ENCODE data around the gene REXO1. TPM values are rescaled to one million over a fixed set of nuclear protein-coding genes. Genes with fewer than 3 reads are reported as not detected.

The REXO1 gene
- total and polyA plus RNA-seq, 2 of the 13 experiments (the other 11 are each of a cell fraction or from before 2014, with no cell fraction given): 5.0 to 11.2 TPM

- WGBS (ENCODE audit: low lambda C conversion rate): 50% methylated on average over 5 of the region's 8 CpGs
- DNase-seq (ENCODE audit: low spot score) (no peak), FAIRE-seq (no peak), ATAC-seq (no peak)
- no peak overlapping the region for H3K4me2 ChIP-seq (ENCODE audit: low read depth, low read length)
- CTCF ChIA-PET (ENCODE audit: low intra/inter-chr PET ratio, low total read pairs): no interaction called here
- no peaks in the 10 kb centered on the region for H3K79me2 ChIP-seq (ENCODE audit: insufficient read depth, low read length)
- no TSS peak for BruUV-seq (replicated peaks)
- H3K9ac ChIP-seq (ENCODE audit: insufficient read depth, low read depth, low read length): no peak overlapping the region
- in situ Hi-C loops (cut with HindIII; ENCODE audit: extremely low pct_ligation_motif_present, low pct_unique_long_range_greater_than_20kb): no loop called here
- H3K27ac ChIP-seq (ENCODE audit: extremely low read length, insufficient read depth, low read length): no peak overlapping the region
- intact Hi-C loops (cut with micrococcal nuclease; ENCODE audit: unreplicated experiment): no loop called here
- H3K36me3 ChIP-seq (replicated peaks in 1 of 2; ENCODE audit: control insufficient read depth in 1 of 2, insufficient read depth in 2 of 2, low read length in 2 of 2): no peaks in the 10 kb centered on the region
- no peaks in the 10 kb centered on the region for H3K4me1 ChIP-seq (ENCODE audit: insufficient read depth, low read length)
- peaks cover 5 to 37% of the 10 kb centered on the region in 2 experiments for H3K27me3 ChIP-seq (ENCODE audit: control insufficient read depth in 1 of 2, insufficient read depth in 2 of 2, low read length in 2 of 2)
- no peak overlapping the region for H2AFZ ChIP-seq (ENCODE audit: low read length)
- peak; percentile 64 for TF ChIP-seq ZNF629 (CRISPR knock-in tag; conservative IDR thresholded peaks at IDR 0.05)
- TF ChIP-seq, protein P1, sequence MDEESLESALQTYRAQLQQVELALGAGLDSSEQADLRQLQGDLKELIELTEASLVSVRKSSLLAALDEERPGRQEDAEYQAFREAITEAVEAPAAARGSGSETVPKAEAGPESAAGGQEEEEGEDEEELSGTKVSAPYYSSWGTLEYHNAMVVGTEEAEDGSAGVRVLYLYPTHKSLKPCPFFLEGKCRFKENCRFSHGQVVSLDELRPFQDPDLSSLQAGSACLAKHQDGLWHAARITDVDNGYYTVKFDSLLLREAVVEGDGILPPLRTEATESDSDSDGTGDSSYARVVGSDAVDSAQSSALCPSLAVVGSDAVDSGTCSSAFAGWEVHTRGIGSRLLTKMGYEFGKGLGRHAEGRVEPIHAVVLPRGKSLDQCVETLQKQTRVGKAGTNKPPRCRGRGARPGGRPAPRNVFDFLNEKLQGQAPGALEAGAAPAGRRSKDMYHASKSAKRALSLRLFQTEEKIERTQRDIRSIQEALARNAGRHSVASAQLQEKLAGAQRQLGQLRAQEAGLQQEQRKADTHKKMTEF (CRISPR knock-in tag; IDR thresholded peaks at IDR 0.05): no peak
- POLR2A ChIA-PET: no interaction called here
- peaks cover 3% of the 10 kb centered on the region; the same call in 1 of the 2 replicates for H3K9me3 ChIP-seq (ENCODE audit: low read length)
- no peak overlapping the region for H3K4me3 ChIP-seq (replicated peaks in 1 of 3; ENCODE audit: insufficient read depth in 1 of 3, low read depth in 2 of 3, low read length in 3 of 3)
- H4K20me1 ChIP-seq (ENCODE audit: insufficient read depth, low read length): no peaks in the 10 kb centered on the region
These were observed 61.6 kb downstream of the REXO1 start for GRCh38 chr19:1786668-1787067.

- H2AFZ ChIP-seq (ENCODE audit: low read length): no peak overlapping the region
- peaks cover 5% of the 10 kb centered on the region; the same call in 1 of the 2 replicates for H3K9me3 ChIP-seq (ENCODE audit: low read length)
- no peaks in the 10 kb centered on the region for H3K79me2 ChIP-seq (ENCODE audit: insufficient read depth, low read length)
- H3K36me3 ChIP-seq (replicated peaks in 1 of 2; ENCODE audit: control insufficient read depth in 1 of 2, insufficient read depth in 2 of 2, low read length in 2 of 2): no peaks in the 10 kb centered on the region
- in situ Hi-C loops (cut with HindIII; ENCODE audit: extremely low pct_ligation_motif_present, low pct_unique_long_range_greater_than_20kb) (no loop called here), intact Hi-C loops (cut with micrococcal nuclease; ENCODE audit: unreplicated experiment) (no loop called here)
- ATAC-seq (no peak), FAIRE-seq (no peak), DNase-seq (ENCODE audit: low spot score) (no peak)
- peaks cover 11 to 45% of the 10 kb centered on the region in 2 experiments for H3K27me3 ChIP-seq (ENCODE audit: control insufficient read depth in 1 of 2, insufficient read depth in 2 of 2, low read length in 2 of 2)
- H4K20me1 ChIP-seq (ENCODE audit: insufficient read depth, low read length): no peaks in the 10 kb centered on the region
- no peak overlapping the region for H3K9ac ChIP-seq (ENCODE audit: insufficient read depth, low read depth, low read length)
- no peak overlapping the region for H3K4me3 ChIP-seq (replicated peaks in 1 of 3; ENCODE audit: insufficient read depth in 1 of 3, low read depth in 2 of 3, low read length in 3 of 3)
- TF ChIP-seq MAF1 (CRISPR knock-in tag; IDR thresholded peaks at IDR 0.05; ENCODE audit: borderline replicate concordance) (no peak), ARNTL (CRISPR knock-in tag; IDR thresholded peaks at IDR 0.05) (no peak)
- BruUV-seq (replicated peaks): no TSS peak
- ChIA-PET POLR2A (no interaction called here), CTCF (ENCODE audit: low intra/inter-chr PET ratio, low total read pairs) (no interaction called here)
- peaks cover 8% of the 10 kb centered on the region for H3K4me1 ChIP-seq (ENCODE audit: insufficient read depth, low read length)
- H3K27ac ChIP-seq (ENCODE audit: extremely low read length, insufficient read depth, low read length): no peak overlapping the region
- 13% methylated on average over 6 of the region's 19 CpGs for whole genome bisulfite sequencing (ENCODE audit: low lambda C conversion rate)
- H3K4me2 ChIP-seq (ENCODE audit: low read depth, low read length): no peak overlapping the region
These were observed 63.0 kb downstream of the REXO1 start for GRCh38 chr19:1785310-1785709.

Data from HepG2 (cell line).